Duodenal mucosa (tissue), 2 donors: ENCODE measurements around the gene EDAR.

Source experiments
- H3K27ac ChIP-seq: one replicate; pipeline ENCODE4 v1.7.0; 2013; ENCODE audit warnings: low read depth, low read length
- H3K27me3 ChIP-seq, 2 donors: one replicate each; pipeline ENCODE4 v1.7.0; 2013; ENCODE audit warnings: low read length in 2 of 2, control low read depth in 1 of 2; ENCODE audit not compliant: insufficient read depth in 2 of 2, control insufficient read depth in 1 of 2
- H3K36me3 ChIP-seq, 2 donors: one replicate each; pipeline ENCODE4 v1.7.0; 2013; ENCODE audit warnings: low read length in 2 of 2, control low read depth in 1 of 2; ENCODE audit not compliant: insufficient read depth in 2 of 2, control insufficient read depth in 1 of 2
- H3K4me1 ChIP-seq, 2 donors: one replicate each; pipeline ENCODE4 v1.7.0; 2013; ENCODE audit warnings: low read length in 2 of 2, control low read depth in 1 of 2; ENCODE audit not compliant: insufficient read depth in 2 of 2, control insufficient read depth in 1 of 2
- H3K4me3 ChIP-seq, 2 donors: one replicate each; pipeline ENCODE4 v1.7.0; 2013; ENCODE audit warnings: low read length in 2 of 2, low read depth in 1 of 2
- H3K9ac ChIP-seq, 2 donors: one replicate each; pipeline ENCODE4 v1.7.0; 2013; ENCODE audit warnings: low read length in 2 of 2, low read depth in 1 of 2
- H3K9me3 ChIP-seq, 2 donors: one replicate each; pipeline ENCODE4 v1.7.0; 2013; ENCODE audit warnings: low read length in 2 of 2, control low read depth in 1 of 2; ENCODE audit not compliant: control insufficient read depth in 1 of 2

EDAR gene

DNA sequence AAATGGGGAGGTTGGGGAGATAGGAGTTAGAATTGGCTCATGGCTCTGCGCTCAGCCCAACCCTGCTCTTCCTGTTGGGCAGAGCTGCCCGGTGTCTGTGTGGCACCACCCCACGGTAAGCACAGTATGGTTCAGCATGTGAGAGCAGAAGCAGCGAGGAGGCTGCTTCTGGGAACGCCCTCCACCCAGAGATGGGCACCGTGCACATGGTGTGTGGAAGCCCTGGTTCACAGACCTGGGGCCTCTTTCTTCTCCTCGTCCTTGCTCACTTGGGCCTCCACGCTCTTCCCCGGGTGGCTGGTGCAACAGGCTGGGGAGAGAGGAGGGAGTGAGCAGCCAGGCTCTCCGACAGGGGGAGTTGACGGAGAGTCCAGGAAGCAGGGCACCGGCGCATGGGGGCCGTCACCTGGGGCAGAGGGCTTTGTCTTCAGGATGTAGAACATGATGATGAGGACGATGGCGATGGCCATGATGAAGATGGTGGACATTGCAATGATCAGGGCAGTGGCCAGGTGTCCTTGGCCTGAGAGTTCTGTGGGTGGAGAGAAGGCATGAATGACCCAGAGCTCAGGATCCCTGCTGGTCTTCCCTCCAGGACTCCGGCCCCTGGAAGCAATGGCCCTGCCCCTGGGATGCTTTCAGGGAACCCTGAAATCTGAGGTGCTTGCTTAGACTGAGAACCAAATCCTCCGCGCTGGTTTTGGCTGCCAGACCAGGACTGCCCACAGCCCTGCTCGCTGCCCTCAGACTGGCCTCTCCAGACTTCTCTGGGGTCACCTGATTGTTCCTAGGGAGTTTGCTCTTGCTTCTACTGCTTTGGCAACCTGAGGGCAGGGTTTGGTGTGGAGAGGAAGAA, 78.3 kb downstream of the EDAR start:
- Histone ChIP-seq H3K27me3 (no peaks in the 10 kb centered on the region), H3K27ac (no peak overlapping the region), H3K4me3 (no peak overlapping the region), H3K4me1 (no peaks in the 10 kb centered on the region), H3K36me3 (no peaks in the 10 kb centered on the region), H3K9ac (no peak overlapping the region), H3K9me3 (no peaks in the 10 kb centered on the region)

DNA sequence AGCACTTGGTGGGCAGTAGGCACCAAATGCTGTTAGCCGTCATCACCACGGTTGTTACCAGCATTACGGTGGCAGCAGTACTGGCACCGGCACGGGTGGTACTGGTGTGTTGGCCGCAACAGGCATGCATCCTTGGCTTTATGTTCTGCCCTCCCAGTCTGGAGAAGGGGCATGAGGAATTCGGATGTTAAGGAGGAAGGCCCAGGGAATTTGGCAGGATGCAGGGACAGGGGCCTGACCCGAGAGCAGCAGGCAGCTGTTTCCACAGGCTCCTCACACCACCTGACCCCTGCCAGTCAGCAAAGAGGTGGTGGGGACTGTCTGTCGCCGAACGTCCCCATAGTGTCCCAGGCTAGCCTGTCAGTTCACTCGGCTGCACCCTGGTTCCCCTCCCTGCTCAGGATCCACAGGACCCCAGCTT, 79.0 kb downstream of the EDAR start:
- H3K27ac ChIP-seq, result no peak overlapping the region
- no peak overlapping the region for H3K4me3 ChIP-seq
- no peaks in the 10 kb centered on the region for H3K36me3 ChIP-seq
- no peak overlapping the region for H3K9ac ChIP-seq
- H3K4me1 ChIP-seq, result no peaks in the 10 kb centered on the region
- no peaks in the 10 kb centered on the region for H3K9me3 ChIP-seq
- no peaks in the 10 kb centered on the region for H3K27me3 ChIP-seq

DNA sequence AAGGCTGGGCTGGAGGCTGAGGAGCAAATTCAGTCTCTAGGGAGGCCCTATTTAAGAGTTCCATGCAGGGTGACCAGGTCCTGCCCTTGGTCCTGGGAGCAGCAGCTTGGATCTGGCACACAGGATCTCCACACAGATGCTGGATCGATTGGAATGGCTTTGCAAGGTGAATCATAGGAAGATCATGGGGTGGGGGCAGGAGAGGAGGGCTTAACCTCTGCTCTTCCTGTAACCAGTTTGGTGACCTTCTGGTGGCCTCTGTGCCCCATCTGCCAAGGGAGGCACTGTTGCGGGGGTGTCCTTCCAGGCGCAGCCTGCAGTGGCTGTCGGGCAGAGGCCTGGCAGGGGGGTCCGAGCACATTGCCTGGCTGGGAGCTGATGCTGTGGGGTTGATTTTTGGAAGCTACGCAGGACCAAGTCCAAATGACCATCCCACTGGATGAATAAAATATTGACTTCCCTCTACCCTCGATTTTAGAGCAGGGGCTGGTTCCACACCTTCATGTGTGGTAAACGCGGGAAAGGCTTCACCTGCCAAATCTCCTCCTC, 79.7 kb downstream of the EDAR start:
- H3K27ac ChIP-seq, result no peak overlapping the region

GRCh38 chr2:108908713-108909070, 80.3 kb downstream of the EDAR start:
- Histone ChIP-seq H3K36me3 (no peaks in the 10 kb centered on the region), H3K27me3 (no peaks in the 10 kb centered on the region), H3K4me1 (no peaks in the 10 kb centered on the region), H3K27ac (no peak overlapping the region), H3K9ac (no peak overlapping the region), H3K9me3 (no peaks in the 10 kb centered on the region), H3K4me3 (no peak overlapping the region)

More for the DNA sequence above, 79.7 kb downstream of the EDAR start:
- Histone ChIP-seq H3K9ac (no peak overlapping the region), H3K4me3 (no peak overlapping the region), H3K27me3 (no peaks in the 10 kb centered on the region), H3K9me3 (no peaks in the 10 kb centered on the region), H3K36me3 (no peaks in the 10 kb centered on the region), H3K4me1 (no peaks in the 10 kb centered on the region)

GRCh38 chr2:108907822-108908712, 81.0 kb downstream of the EDAR start:
- Histone ChIP-seq H3K27me3 (no peaks in the 10 kb centered on the region), H3K27ac (no peak overlapping the region), H3K4me1 (no peaks in the 10 kb centered on the region), H3K9me3 (no peaks in the 10 kb centered on the region), H3K36me3 (no peaks in the 10 kb centered on the region), H3K9ac (no peak overlapping the region), H3K4me3 (no peak overlapping the region)

DNA sequence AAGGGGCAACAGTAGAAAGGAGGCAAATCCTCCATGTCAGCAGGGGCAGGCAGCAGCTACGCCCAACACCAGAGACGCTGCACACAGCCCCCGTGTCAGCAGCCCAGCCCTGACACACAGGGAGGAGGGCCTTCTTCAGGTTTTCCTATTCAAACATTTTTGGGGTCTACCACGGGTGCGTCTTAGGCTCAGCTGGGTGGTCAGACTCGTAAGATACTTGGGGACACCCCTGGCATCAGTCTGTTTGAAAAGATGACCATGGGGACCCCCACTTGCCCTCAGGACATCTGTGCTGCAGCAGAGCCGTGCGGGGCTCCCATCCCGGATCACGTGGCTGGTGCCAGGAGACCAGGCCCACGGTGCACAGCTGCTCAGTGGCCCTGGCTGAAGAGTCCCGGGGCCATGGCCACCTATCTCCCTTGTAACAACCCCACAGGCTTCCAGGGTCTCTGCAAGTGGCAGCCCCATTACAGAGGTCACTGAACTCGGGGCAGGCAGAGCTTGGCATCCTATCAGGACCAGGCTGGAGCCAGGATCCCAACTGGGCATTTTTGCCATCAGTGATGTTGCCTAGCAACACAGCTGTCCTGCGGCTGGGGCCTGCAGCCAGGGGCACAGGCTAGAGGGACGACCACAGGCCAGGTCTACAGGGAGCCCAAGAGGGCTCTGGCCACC, 82.5 kb downstream of the EDAR start:
- H3K9ac ChIP-seq, result no peak overlapping the region
- no peak overlapping the region for H3K4me3 ChIP-seq
- H3K36me3 ChIP-seq, result no peaks in the 10 kb centered on the region
- no peaks in the 10 kb centered on the region for H3K9me3 ChIP-seq
- no peaks in the 10 kb centered on the region for H3K27me3 ChIP-seq
- no peaks in the 10 kb centered on the region for H3K4me1 ChIP-seq
- no peak overlapping the region for H3K27ac ChIP-seq

- H3K9me3 ChIP-seq, result no peaks in the 10 kb centered on the region
These were observed 83.1 kb downstream of the EDAR start for GRCh38 chr2:108905906-108906305.

GRCh38 chr2:108905176-108905575, 83.8 kb downstream of the EDAR start:
- H3K9ac ChIP-seq, result no peak overlapping the region
- H3K4me3 ChIP-seq, result no peak overlapping the region
- no peaks in the 10 kb centered on the region for H3K36me3 ChIP-seq
- no peaks in the 10 kb centered on the region for H3K9me3 ChIP-seq
- H3K27ac ChIP-seq, result no peak overlapping the region
- no peaks in the 10 kb centered on the region for H3K27me3 ChIP-seq
- no peaks in the 10 kb centered on the region for H3K4me1 ChIP-seq

More at GRCh38 chr2:108905906-108906305, 83.1 kb downstream of the EDAR start:
- H3K27ac ChIP-seq, result no peak overlapping the region
- H3K4me1 ChIP-seq, result no peaks in the 10 kb centered on the region
- no peak overlapping the region for H3K4me3 ChIP-seq
- no peaks in the 10 kb centered on the region for H3K27me3 ChIP-seq
- no peaks in the 10 kb centered on the region for H3K36me3 ChIP-seq
- H3K9ac ChIP-seq, result no peak overlapping the region

GRCh38 chr2:108904680-108905079, 84.3 kb downstream of the EDAR start:
- Histone ChIP-seq H3K9ac (no peak overlapping the region), H3K4me3 (no peak overlapping the region), H3K27me3 (no peaks in the 10 kb centered on the region), H3K4me1 (no peaks in the 10 kb centered on the region), H3K36me3 (no peaks in the 10 kb centered on the region), H3K9me3 (no peaks in the 10 kb centered on the region), H3K27ac (no peak overlapping the region)
